ENCODE measurements around the gene CYP4F22.

DNA sequence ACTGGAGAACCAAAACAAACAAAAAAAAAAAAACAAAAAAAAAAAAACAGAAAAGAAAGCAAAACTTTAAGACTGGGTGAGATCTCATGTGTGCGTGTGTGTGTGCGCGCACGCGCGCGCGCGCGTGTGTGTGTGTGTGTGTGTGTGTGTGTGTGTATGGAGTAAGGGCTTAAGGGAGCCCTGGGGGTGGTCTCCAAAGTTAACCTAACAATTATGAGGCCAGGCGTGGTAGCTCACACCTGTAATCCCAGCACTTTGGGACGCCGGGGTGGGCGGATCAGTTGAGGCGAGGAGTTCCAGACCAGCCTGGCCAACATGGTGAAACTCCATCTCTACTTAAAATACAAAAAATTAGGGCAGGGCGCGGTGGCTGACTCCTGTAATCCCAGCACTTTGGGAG is 46.7 kb downstream of the CYP4F22 start:
- TF ChIP-seq POLR2A (IDR thresholded peaks at IDR 0.05) (no peak), POLR2AphosphoS5 (IDR thresholded peaks at IDR 0.05) (no peak), EP300 (IDR thresholded peaks at IDR 0.05) (no peak)
- TF ChIP-seq, protein P1, sequence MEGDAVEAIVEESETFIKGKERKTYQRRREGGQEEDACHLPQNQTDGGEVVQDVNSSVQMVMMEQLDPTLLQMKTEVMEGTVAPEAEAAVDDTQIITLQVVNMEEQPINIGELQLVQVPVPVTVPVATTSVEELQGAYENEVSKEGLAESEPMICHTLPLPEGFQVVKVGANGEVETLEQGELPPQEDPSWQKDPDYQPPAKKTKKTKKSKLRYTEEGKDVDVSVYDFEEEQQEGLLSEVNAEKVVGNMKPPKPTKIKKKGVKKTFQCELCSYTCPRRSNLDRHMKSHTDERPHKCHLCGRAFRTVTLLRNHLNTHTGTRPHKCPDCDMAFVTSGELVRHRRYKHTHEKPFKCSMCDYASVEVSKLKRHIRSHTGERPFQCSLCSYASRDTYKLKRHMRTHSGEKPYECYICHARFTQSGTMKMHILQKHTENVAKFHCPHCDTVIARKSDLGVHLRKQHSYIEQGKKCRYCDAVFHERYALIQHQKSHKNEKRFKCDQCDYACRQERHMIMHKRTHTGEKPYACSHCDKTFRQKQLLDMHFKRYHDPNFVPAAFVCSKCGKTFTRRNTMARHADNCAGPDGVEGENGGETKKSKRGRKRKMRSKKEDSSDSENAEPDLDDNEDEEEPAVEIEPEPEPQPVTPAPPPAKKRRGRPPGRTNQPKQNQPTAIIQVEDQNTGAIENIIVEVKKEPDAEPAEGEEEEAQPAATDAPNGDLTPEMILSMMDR (IDR thresholded peaks at IDR 0.05), result no peak
